ENCODE results near the gene ZFTA.

Gene ZFTA

DNA sequence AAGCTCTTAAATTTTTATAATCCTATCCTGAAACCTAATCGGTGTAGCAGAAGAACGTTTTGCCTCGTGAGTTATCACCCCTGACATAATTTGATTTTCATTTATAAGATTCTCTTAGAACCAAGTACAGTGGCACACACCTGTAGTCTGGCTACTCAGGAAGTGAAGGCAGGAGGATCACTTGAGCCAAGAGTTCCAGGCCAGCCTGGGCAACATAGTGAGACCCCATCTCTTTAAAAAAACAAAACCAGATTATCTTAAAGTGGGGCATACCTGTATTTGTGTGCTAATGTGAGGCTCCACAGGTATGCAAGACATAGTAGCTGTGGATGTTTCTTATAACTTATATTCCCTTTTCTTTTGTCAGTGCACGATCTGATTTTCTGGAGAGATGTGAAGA, 19.0 kb downstream of the ZFTA start:
- DNase-seq (ENCODE audit: low spot score): no peak

DNA sequence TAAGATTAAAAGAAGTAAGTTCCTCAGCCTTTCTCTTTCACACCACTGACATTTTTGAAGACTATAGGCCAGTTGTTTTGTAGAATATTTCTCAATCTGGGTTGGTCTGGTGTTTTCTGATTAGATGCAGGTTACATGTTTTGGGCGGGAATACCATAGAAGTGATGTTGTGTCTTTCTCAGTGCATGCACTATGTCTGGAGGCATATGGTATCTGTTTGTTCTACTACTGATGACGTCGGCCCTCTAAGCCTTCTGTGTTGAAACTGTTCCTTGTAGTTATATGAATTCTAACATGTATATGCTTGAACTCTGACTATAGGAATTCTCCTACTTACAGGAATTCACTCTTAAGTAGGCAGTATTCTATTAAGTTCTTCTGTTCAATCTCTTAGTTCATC, 21.6 kb downstream of the ZFTA start:
- no peak for DNase-seq (ENCODE audit: low spot score)

DNA sequence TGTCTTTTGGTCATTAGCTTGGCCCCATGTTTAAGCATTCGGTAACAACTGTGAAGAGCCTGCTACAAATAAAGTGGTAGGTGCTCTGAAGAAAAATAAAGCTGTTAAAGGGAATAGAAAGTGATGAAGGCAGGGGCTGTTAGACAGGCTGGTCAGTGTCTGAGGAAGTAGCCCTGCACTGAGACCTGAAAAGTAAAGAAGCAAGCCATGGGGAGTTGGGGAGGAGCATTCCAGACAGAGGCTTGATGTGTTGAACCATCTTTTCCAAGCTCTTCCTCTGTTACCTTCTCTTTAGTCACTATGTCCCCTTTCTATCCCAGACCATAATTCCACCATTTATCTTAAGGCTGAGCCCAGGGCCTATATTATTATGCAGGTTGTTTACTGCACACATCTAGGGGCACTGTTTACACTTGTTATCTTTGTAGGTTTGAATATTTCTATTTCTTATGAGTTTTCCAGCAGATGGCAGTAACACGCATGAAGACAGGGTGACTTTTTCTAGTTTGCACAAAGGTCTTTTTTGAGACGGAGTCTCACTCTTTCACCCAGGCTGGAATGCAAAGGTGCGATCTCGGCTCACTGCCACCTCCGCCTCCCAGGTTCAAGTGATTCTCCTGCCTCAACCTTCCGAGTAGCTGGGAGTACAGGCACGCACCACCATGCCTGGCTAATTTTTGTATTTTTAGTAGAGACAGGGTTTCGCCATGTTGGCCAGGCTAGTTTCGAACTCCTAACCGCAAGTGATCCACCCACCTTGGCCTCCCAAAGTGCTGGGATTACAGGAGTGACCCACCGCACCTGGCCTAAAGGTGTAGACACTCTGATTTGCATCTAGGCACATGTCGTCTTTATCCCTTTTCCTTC, 23.0 kb downstream of the ZFTA start:
- DNase-seq (ENCODE audit: low spot score): no peak

DNA sequence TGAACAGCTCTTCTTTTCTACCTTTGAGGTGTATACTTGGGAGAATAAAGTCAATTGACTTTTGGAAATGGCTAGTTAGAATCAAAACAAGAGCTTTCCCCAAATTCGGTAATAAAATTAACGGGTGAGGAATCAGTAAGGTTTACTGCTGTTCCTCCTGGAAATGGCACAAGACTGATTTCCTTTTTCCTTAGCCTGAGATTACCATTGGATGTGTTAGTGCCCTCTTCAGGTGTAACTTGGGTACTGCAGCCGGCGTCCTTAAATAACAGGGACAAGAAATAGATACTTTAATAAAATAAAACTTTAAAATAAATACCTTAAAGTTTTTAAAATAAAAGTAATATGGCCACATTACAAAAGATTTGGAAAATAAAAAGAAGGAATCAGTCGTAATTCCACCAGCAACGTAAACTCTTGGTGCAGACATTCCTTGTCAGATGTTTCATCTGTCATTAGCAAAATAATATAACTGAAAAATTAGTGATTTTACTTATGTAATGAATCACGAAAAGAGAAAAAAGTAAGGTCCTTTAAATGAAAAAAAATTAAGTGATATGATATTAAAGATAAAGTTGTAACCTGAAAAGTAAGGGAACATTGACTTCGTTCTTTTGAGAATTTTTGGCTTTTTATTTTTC, 29.7 kb downstream of the ZFTA start:
- DNase-seq (ENCODE audit: low spot score): peak; percentile 67

DNA sequence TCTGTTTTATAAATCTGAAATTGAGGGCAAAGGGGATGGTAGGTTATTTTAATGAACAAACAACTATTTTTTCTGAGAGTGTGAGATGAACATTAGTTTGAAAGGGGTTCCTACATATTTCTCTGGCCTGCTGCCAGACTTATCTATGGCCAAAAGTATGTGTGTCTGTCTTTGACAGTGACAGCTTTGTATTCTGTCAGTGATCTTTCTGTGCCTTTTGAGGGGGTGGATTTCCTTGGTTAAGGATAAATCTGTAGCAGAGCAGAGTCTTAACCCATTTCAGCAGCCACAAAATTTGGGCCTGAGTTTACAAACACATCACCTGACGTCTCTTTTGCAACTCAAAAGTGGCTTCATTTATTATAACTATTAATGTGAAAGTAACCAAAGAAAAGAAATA, 30.9 kb downstream of the ZFTA start:
- no peak for DNase-seq (ENCODE audit: low spot score)

DNA sequence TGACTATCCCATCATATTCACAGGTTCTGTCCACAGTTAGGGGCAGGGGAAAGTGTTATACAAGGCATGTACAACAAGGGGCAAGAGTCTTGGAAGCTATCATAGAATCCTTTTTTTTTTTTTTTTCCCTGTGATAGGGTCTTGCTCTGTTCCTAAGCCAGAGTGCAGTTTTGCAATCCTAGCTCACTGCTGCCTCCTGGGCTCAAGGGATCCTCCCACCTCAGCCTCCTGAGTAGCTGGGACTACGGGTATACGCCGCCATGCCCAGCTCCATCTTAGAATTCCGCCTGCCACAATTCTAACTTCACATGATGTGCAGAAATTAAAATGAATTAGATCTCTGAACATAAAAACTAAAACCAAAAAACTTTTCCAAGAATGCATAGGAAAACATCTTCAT, 31.7 kb downstream of the ZFTA start:
- DNase-seq (ENCODE audit: low spot score): no peak

DNA sequence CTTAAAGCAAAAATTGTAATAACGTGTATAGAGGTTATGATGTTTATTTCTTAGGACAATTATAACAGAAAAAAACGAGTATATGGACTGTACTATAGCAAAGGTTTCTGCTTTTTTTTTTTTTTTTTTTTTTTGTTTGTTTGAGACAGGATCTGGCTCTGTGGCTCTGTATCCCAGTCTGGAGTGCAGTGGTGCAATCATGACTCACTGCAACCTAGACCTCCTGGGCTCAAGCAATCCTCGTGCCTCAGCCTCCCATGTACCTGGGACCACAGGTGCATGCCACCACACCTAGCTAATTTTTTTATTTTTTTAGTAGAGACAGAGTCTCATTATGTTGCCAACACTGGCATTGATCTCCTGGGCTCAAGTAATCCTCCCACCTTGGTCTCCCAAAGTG, 39.2 kb downstream of the ZFTA start:
- DNase-seq (ENCODE audit: low spot score): no peak

DNA sequence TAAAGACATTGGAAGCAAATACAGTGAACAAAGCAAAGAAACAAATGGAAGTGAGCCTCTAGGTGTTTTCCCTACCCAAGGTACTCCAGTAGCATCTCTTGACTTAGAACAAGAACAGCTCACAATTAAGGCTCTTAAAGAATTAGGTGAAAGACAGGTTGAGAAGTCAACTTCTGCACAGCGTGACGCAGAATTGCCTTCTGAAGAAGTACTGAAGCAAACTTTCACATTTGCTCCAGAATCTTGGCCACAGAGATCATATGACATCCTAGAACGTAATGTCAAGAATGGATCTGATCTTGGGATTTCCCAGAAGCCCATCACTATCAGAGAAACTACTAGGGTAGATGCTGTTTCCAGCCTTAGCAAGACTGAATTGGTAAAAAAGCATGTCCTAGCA, 48.0 kb downstream of the ZFTA start:
- DNase-seq (ENCODE audit: low spot score): no peak

DNA sequence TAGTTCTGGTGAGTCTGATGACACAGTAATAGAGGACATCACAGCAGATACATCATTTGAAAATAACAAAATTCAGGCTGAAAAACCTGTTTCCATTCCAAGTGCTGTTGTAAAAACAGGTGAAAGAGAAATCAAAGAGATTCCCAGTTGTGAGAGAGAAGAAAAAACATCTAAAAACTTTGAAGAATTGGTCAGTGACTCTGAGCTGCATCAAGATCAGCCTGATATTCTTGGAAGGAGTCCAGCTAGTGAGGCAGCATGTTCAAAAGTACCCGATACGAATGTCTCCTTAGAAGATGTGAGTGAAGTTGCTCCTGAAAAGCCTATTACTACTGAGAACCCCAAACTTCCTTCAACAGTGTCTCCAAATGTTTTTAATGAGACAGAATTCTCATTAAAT, 48.6 kb downstream of the ZFTA start:
- no peak for DNase-seq (ENCODE audit: low spot score)

DNA sequence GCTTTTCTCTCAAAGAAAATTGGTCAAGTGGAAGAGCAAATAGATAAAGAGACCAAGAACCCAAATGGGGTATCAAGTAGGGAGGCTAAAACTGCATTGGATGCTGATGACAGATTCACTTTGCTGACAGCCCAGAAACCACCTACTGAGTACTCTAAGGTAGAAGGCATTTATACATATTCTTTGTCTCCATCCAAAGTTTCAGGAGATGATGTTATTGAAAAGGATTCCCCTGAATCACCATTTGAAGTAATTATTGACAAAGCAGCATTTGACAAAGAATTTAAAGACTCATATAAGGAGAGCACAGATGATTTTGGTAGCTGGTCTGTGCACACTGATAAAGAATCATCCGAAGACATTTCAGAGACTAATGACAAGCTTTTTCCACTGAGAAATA, 49.6 kb downstream of the ZFTA start:
- DNase-seq (ENCODE audit: low spot score): no peak
